RWPE1 (cell line): ENCODE data around the gene CYLD.

Experiments
- CTCF ChIA-PET: fragments of 350-600 bp; sonication (Branson Sonifier 250); formaldehyde crosslinking; extraction: SDS; loops from one replicate; lab custom pipeline; 2021; lab: Yijun Ruan, JAX
- POLR2A ChIA-PET: fragments of 400-600 bp; formaldehyde crosslinking; extraction: SDS; loops from one replicate; lab custom pipeline; 2020; ENCODE audit warnings: antibody characterized with exemption; ENCODE audit not compliant: low non-redundant PET; lab: Yijun Ruan, JAX
- DNase-seq: peaks from one replicate; pipeline ENCODE4 v3.0.0; 2012; ENCODE audit warnings: low spot score
- H3K27ac ChIP-seq: fragments of 450-650 bp; 2 replicates; pipeline ENCODE4 v1.5.1; 2017
- CTCF ChIP-seq: fragments of 450-650 bp; conservative IDR thresholded peaks from 2 replicates; pipeline ENCODE4 v1.5.1; 2017; ENCODE audit warnings: low read depth, mild to moderate bottlenecking

The CYLD gene

GRCh38 chr16:50696126-50696525 lies 45.8 kb upstream of the CYLD start:
- no peak for TF ChIP-seq CTCF
- ChIA-PET CTCF (interaction anchor here (1.1 kb wide), 1 partner anchor 30 kb away, joined by 4 read pairs; no protein-coding TSS in a partner anchor), POLR2A (no interaction called here)
- peak overlapping the region; percentile 80 for H3K27ac ChIP-seq
- no peak for DNase-seq

DNA sequence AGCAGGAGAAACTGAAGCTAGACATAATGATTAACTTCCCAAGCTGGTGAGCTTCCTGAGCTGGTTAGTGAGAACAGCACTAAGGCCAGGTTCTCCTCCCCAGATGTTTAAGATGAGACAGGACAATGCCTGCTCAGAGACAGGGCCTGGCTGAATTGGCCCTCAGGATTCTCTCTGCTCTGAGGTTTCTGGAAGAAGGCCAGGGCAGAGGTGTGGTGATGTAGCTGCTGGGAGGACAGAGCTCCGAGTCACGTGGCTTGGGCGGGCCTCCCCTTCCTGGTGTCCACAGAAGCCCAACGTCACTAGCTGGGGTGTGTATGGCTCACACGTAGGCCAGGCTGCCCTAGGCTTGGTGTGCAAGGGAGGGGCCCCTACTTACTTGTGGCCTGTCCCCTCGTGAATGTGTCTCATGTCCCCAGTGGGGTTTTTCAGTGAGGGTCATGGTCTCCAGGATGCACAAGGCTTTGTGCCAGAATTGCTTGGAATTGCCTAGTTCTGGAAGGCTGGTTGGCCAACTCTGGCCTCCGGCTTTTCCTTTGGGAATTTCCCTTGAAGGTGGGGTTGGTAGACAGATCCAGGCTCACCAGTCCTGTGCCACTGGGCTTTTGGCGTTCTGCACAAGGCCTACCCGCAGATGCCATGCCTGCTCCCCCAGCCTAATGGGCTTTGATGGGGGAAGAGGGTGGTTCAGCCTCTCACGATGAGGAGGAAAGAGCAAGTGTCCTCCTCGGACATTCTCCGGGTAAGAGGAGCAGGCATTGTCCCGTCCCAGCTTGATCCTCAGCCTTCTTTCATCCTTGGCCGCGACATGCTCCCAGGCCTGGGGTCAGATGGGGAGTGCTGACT lies 45.1 kb upstream of the CYLD start:
- peak overlapping the region; percentile 80 for H3K27ac ChIP-seq
- ChIA-PET CTCF (interaction anchor here (1.1 kb wide), 1 partner anchor 31 kb away, joined by 4 read pairs; no protein-coding TSS in a partner anchor), POLR2A (no interaction called here)
- no peak for TF ChIP-seq CTCF
- DNase-seq = peak; percentile 79

- TF ChIP-seq CTCF = no peak
- ChIA-PET CTCF (no interaction called here), POLR2A (no interaction called here)
- H3K27ac ChIP-seq = peak overlapping the region; percentile 80
- no peak for DNase-seq
Observed at GRCh38 chr16:50697421-50697715, 44.5 kb upstream of the CYLD start.

DNA sequence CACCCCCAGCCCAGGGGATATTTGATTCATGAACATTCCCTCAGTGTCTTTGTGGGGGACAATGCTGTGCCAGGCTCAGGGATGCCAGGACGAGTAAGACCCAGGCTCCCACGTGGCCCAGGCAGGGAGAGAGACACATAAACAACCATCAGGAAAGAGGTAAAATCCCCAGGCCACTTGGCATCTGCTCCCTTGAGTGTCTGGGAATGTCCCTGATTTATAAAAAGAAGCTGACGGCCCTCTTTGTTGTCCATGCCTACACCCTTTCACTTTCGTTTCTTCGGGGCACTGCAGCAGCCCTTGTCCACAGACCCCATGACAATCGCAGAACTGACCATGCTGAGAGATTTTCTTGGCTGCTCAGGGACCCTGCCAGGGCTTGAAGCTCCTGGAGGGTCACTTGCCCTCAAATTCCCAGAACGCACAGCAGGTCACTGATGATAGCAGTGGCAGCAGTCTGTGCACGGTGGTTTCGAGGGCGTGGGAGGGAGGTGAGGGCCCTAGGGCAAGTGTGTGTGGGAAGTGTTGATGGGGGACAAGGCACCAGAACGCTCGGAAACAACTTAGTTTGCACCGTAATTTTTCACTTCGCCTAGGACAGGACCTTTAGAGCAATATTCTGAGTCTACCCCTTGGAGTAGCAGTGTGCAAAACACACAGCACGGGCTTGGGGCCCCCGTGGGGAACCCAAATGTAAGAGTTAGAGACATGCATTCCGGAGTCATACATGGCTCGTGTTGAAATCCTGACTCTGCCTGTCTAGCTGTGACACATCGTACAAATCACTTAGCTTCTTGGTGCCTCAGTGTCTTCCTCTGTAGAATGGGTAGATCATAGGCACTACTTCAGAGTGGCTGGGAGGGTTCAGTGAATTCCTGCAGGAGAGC lies 43.8 kb upstream of the CYLD start:
- no peak for TF ChIP-seq CTCF
- ChIA-PET CTCF (no interaction called here), POLR2A (no interaction called here)
- H3K27ac ChIP-seq = peak overlapping the region; percentile 80
- no peak for DNase-seq

- peak; percentile 76 for DNase-seq
- peak overlapping the region; percentile 69 for H3K27ac ChIP-seq
- TF ChIP-seq CTCF = no peak
- POLR2A ChIA-PET = no interaction called here
- CTCF ChIA-PET = no interaction called here
Observed at GRCh38 chr16:50699326-50700159, 42.3 kb upstream of the CYLD start.

DNA sequence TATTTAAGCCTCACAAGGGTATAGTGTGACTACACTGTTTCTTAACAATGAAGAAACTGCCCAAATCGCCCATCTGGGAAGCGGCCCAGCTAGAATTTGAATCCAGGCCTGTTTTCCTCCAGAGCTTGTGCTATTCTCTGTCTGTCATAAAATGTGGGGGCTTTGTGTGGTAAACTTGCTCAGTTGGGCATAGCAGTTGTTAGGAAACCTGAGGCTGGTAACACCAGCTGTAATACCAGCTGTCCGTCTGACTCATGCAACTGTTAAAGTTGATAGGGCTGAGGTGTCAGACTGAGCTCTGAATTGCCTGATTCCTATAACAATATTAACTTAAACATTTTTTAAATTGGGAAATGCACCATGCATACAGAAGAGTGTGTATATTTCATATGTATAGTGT lies 39.2 kb upstream of the CYLD start:
- POLR2A ChIA-PET = no interaction called here
- CTCF ChIA-PET = interaction anchor here (0.6 to 1.8 kb wide), 2 partner anchors 8 to 16 kb away, joined by 3 to 5 read pairs; no protein-coding TSS in a partner anchor
- no peak for DNase-seq
- no peak for TF ChIP-seq CTCF
- no peak overlapping the region for H3K27ac ChIP-seq
